ENCODE results near the gene FAM240A. TPM values are rescaled to one million over a fixed set of nuclear protein-coding genes. Genes with fewer than 3 reads are reported as not detected.

The FAM240A gene
- total RNA-seq, 1 donor from 2014 or later, result not detected

- peak overlapping the region; percentile 69 for H3K27ac Mint-ChIP-seq (ENCODE audit: unreplicated experiment)
- no peaks in the 10 kb centered on the region for H3K9me3 Mint-ChIP-seq (ENCODE audit: unreplicated experiment)
- TF ChIP-seq, protein P1, sequence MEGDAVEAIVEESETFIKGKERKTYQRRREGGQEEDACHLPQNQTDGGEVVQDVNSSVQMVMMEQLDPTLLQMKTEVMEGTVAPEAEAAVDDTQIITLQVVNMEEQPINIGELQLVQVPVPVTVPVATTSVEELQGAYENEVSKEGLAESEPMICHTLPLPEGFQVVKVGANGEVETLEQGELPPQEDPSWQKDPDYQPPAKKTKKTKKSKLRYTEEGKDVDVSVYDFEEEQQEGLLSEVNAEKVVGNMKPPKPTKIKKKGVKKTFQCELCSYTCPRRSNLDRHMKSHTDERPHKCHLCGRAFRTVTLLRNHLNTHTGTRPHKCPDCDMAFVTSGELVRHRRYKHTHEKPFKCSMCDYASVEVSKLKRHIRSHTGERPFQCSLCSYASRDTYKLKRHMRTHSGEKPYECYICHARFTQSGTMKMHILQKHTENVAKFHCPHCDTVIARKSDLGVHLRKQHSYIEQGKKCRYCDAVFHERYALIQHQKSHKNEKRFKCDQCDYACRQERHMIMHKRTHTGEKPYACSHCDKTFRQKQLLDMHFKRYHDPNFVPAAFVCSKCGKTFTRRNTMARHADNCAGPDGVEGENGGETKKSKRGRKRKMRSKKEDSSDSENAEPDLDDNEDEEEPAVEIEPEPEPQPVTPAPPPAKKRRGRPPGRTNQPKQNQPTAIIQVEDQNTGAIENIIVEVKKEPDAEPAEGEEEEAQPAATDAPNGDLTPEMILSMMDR (IDR thresholded peaks at IDR 0.05), result no peak
- peak; percentile 57 for DNase-seq (ENCODE audit: extremely low spot score, unreplicated experiment)
- H3K4me1 Mint-ChIP-seq (ENCODE audit: unreplicated experiment), result peaks cover 64% of the 10 kb centered on the region
- peaks cover 12% of the 10 kb centered on the region for H3K27me3 Mint-ChIP-seq (ENCODE audit: unreplicated experiment)
- H3K4me3 Mint-ChIP-seq (ENCODE audit: unreplicated experiment), result no peak overlapping the region
- H3K36me3 Mint-ChIP-seq (ENCODE audit: unreplicated experiment), result no peaks in the 10 kb centered on the region
Measured at GRCh38 chr3:46660003-46660402, 47.7 kb downstream of the FAM240A start.

- Mint-ChIP-seq H3K36me3 (ENCODE audit: unreplicated experiment) (no peaks in the 10 kb centered on the region), H3K9me3 (ENCODE audit: unreplicated experiment) (no peaks in the 10 kb centered on the region), H3K4me3 (ENCODE audit: unreplicated experiment) (no peak overlapping the region), H3K4me1 (ENCODE audit: unreplicated experiment) (peaks cover 61% of the 10 kb centered on the region), H3K27me3 (ENCODE audit: unreplicated experiment) (peaks cover 8% of the 10 kb centered on the region), H3K27ac (ENCODE audit: unreplicated experiment) (no peak overlapping the region)
- TF ChIP-seq, protein P1 (IDR thresholded peaks at IDR 0.05), result no peak
- DNase-seq (ENCODE audit: extremely low spot score, unreplicated experiment), result peak; percentile 69
Measured at GRCh38 chr3:46660543-46661523, 48.5 kb downstream of the FAM240A start.

DNA sequence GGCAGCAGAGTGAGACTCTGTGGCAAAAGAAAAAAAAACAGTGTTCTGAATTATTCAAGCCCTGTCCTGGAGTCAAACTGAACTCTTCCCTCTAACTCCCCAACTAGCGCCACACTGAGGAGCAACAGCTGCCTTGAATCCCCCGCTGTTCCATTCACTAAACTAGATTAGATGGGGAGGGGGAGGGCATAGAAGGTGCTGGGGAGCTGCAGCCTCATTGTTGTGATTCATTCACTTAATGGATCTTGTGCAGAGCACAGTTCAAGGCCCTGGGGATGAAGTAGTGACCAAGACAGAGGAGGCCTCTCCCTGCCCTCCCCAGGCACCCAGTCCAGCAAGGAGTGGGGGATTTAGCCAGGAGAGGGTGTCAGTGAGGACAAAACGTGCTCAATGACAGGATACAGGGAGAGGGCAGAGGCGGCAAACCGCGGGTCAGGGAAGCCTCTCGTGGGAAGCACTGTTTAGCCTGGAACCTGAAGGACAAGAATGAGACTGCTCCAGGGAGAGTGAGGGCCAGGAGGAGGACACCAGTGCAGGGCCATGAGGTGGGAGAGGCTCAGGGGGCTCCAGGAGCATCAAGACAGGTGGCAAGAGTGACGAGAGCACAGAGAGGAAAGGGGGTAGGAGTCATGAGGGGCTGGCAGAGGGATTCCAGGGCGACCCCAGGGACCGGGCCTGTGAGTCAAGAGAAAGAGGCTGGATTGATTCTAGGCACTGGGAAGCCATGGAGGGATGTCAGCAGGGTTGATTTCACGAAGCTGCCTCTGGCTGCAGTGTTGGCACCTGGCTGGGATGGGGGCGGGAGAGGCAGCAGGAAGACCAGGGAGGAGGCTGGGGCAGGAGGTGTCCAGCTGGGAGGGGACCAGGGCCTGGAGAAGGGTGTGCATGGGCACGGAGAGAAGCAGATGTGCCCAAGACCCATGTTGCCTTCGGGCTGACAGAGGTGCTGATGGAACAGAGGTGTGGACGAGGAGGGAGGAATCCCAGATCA is 49.7 kb downstream of the FAM240A start:
- H3K27ac Mint-ChIP-seq (ENCODE audit: unreplicated experiment), result no peak overlapping the region
- peak; percentile 27 for DNase-seq (ENCODE audit: extremely low spot score, unreplicated experiment)
- peaks cover 4% of the 10 kb centered on the region for H3K27me3 Mint-ChIP-seq (ENCODE audit: unreplicated experiment)
- H3K4me1 Mint-ChIP-seq (ENCODE audit: unreplicated experiment), result peaks cover 56% of the 10 kb centered on the region
- no peak overlapping the region for H3K4me3 Mint-ChIP-seq (ENCODE audit: unreplicated experiment)
- no peaks in the 10 kb centered on the region for H3K9me3 Mint-ChIP-seq (ENCODE audit: unreplicated experiment)
- no peaks in the 10 kb centered on the region for H3K36me3 Mint-ChIP-seq (ENCODE audit: unreplicated experiment)
- TF ChIP-seq, protein P1 (IDR thresholded peaks at IDR 0.05), result no peak

GRCh38 chr3:46662771-46663551 is 50.6 kb downstream of the FAM240A start:
- DNase-seq (ENCODE audit: extremely low spot score, unreplicated experiment), result no peak
- H3K4me1 Mint-ChIP-seq (ENCODE audit: unreplicated experiment), result peaks cover 53% of the 10 kb centered on the region
- H3K4me3 Mint-ChIP-seq (ENCODE audit: unreplicated experiment), result no peak overlapping the region
- H3K9me3 Mint-ChIP-seq (ENCODE audit: unreplicated experiment), result no peaks in the 10 kb centered on the region
- H3K27me3 Mint-ChIP-seq (ENCODE audit: unreplicated experiment), result peaks cover 4% of the 10 kb centered on the region
- TF ChIP-seq, protein P1 (IDR thresholded peaks at IDR 0.05), result no peak
- no peak overlapping the region for H3K27ac Mint-ChIP-seq (ENCODE audit: unreplicated experiment)
- no peaks in the 10 kb centered on the region for H3K36me3 Mint-ChIP-seq (ENCODE audit: unreplicated experiment)

All from osteocyte (in vitro differentiated cells).